Suprapubic skin (tissue), 4 donors: ENCODE data around the gene PSMA7. TPM values are rescaled to one million over a fixed set of nuclear protein-coding genes. Genes with fewer than 3 reads are reported as not detected.

ENCODE experiments used
- DNase-seq, 2 donors: peaks; one replicate each; pipeline ENCODE4 v3.0.0-alpha.2; 2019; ENCODE audit warnings: low spot score in 2 of 2
- H3K27ac ChIP-seq: fragments of 200-600 bp; sonication (generic); one replicate; pipeline ENCODE4 v1.5.1; 2019
- H3K27me3 ChIP-seq: fragments of 200-600 bp; sonication (generic); one replicate; pipeline ENCODE4 v1.5.1; 2019
- H3K36me3 ChIP-seq: fragments of 200-600 bp; sonication (generic); one replicate; pipeline ENCODE4 v1.5.1; 2019
- H3K4me1 ChIP-seq: fragments of 200-600 bp; sonication (generic); one replicate; pipeline ENCODE4 v1.5.1; 2019
- H3K4me3 ChIP-seq: fragments of 200-600 bp; sonication (generic); one replicate; pipeline ENCODE4 v1.5.1; 2019; ENCODE audit warnings: mild to moderate bottlenecking
- H3K9me3 ChIP-seq: fragments of 200-600 bp; sonication (generic); one replicate; pipeline ENCODE4 v1.5.1; 2019
- EP300 ChIP-seq: sonication (generic); formaldehyde crosslinking; IDR thresholded peaks from one replicate; pipeline ENCODE4 v1.6.1; 2017; ENCODE audit warnings: antibody characterized with exemption
- POLR2A ChIP-seq, 2 donors: fragments of 450-650 bp; IDR thresholded peaks; one replicate each; pipeline ENCODE4 v1.6.1; 2017; ENCODE audit warnings: antibody characterized with exemption in 2 of 2, mild to moderate bottlenecking in 2 of 2, moderate library complexity in 2 of 2
- POLR2AphosphoS5 ChIP-seq, 3 donors: sonication (generic); formaldehyde crosslinking; IDR thresholded peaks; one replicate each; pipeline ENCODE4 v1.6.1; 2017; ENCODE audit warnings: antibody characterized with exemption in 3 of 3
- WGBS: methylation state at CpG from one replicate; pipeline ENCODE4 v1.1.5; 2018; 5-methylcytosine and 5-hydroxymethylcytosine counted together
- total RNA-seq, 4 donors: library from RNA; depleted of rRNA; stranded (reverse); fragments of >200 nt; gene quantifications; one replicate each; pipeline ENCODE4 v1.1.0, GENCODE V29; 2016
- TF ChIP-seq, protein P1 (sequence below), 2 donors: fragments of 200-600 bp in 1 of 2; fragments of 450-650 bp in 1 of 2; sonication (generic) in 1 of 2; IDR thresholded peaks; one replicate each; pipeline ENCODE4 v1.5.1; 2016 to 2019; ENCODE audit warnings: antibody characterized with exemption in 2 of 2, mild to moderate bottlenecking in 1 of 2, moderate library complexity in 1 of 2

The PSMA7 gene
- total RNA-seq, 4 donors from 2014 or later, result 163 to 226 (median 208) TPM

DNA sequence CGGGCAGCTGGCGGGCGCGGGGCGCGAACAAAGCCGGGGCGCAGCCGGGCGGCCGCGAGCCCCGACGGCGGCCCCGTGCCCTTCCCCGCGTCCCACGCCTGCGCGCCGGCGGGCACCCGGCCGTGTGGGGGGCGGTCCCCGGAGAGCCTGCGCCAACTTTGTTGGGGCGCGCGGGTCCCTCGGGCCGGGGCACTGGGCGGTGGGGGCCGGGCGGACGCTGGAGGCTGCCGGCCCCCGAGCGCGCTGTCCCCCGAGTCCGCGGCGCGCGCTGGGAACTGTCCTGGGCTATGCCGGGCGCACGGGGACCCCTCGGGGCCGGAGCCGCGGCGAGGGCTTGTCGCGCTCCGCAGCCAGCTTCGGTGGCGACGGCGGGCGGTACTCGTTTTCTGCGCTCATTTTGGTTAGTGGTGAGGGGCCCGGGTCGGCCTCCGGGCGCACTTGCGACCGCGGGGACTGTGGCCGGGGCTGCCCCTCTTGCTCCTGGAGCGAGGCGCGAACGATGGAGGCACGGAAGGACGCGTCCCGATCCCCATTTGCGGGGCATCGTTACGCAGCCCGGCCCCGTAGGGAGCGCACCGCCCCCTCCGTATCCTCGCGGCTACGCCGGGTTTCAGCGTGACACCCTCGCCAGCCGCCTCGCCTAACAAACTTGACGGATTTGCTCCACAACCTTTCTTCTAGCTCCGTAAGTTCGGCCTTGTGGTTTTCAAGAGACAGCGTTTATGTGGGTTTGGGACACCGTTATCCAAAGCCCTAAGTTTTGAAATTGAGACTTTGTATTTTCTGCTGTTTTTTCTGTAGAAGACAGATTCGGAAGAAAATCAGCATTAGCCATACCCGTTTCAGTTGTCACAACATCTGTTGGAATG, 997 bp upstream of the PSMA7 start:
- peak overlapping the region; percentile 99 for H3K27ac ChIP-seq
- H3K4me1 ChIP-seq, result peaks cover 54% of the 10 kb centered on the region
- H3K9me3 ChIP-seq, result no peaks in the 10 kb centered on the region
- TF ChIP-seq, protein P1, sequence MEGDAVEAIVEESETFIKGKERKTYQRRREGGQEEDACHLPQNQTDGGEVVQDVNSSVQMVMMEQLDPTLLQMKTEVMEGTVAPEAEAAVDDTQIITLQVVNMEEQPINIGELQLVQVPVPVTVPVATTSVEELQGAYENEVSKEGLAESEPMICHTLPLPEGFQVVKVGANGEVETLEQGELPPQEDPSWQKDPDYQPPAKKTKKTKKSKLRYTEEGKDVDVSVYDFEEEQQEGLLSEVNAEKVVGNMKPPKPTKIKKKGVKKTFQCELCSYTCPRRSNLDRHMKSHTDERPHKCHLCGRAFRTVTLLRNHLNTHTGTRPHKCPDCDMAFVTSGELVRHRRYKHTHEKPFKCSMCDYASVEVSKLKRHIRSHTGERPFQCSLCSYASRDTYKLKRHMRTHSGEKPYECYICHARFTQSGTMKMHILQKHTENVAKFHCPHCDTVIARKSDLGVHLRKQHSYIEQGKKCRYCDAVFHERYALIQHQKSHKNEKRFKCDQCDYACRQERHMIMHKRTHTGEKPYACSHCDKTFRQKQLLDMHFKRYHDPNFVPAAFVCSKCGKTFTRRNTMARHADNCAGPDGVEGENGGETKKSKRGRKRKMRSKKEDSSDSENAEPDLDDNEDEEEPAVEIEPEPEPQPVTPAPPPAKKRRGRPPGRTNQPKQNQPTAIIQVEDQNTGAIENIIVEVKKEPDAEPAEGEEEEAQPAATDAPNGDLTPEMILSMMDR (IDR thresholded peaks at IDR 0.05), result no peak
- TF ChIP-seq EP300 (no peak), POLR2A (IDR thresholded peaks at IDR 0.05) (no peak), POLR2AphosphoS5 (IDR thresholded peaks at IDR 0.05) (peak in 1 of 3 donors; percentile 40)
- peak overlapping the region; percentile 96 for H3K4me3 ChIP-seq
- WGBS, result 2% methylated on average over 7 of the region's 104 CpGs
- H3K36me3 ChIP-seq, result peaks cover 9% of the 10 kb centered on the region
- DNase-seq, result no peak
- no peaks in the 10 kb centered on the region for H3K27me3 ChIP-seq

DNA sequence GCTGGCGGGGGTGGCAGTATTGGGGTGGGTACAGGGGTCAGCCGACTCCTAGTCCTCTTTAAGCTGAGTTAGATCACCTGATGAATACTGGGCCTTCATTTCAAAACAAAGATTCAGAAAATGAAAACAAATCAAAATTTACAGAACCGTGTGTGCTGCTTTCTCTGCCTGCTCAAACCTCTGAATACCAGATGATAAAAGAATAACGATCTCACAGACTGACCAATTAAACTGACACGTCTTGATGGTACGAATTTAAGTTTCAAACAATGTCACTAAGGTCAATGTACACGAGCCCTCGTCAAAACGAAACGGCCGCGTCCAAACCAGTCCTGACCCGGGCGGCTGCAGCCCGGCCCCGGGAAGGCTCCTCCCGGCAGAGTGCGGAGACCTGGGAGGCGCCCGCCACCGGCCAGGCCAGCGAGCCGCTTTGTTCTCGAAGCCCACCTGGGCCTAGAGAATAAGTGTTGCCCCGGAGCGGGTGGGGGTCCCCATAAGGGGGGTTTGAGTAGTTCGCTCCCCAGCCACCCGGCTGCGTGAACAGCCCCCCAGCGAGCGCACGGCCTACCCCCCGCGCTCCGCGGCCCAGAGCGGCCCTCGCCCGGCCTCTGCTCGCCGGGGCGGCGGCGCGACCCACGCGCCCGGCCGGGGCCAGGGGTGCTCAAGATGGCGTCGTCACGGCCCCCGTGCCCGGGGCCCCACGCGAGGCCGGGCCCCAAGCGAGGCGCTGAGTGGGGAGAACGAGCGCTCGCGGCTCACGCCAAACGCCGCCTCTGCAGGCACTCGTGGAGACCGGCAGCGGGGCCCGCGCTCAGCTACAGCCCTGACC, 728 bp downstream of the PSMA7 start:
- no peak for DNase-seq
- H3K4me3 ChIP-seq, result peak overlapping the region; percentile 96
- no peaks in the 10 kb centered on the region for H3K9me3 ChIP-seq
- under 1% methylated on average over 47 of the region's 71 CpGs for WGBS
- H3K36me3 ChIP-seq, result peaks cover 26% of the 10 kb centered on the region
- TF ChIP-seq POLR2A (IDR thresholded peaks at IDR 0.05), result no peak
- no peak for TF ChIP-seq POLR2AphosphoS5 (IDR thresholded peaks at IDR 0.05)
- TF ChIP-seq EP300, result no peak
- TF ChIP-seq, protein P1 (IDR thresholded peaks at IDR 0.05), result no peak
- H3K27ac ChIP-seq, result peak overlapping the region; percentile 99
- peaks cover 41% of the 10 kb centered on the region for H3K4me1 ChIP-seq
- no peaks in the 10 kb centered on the region for H3K27me3 ChIP-seq

DNA sequence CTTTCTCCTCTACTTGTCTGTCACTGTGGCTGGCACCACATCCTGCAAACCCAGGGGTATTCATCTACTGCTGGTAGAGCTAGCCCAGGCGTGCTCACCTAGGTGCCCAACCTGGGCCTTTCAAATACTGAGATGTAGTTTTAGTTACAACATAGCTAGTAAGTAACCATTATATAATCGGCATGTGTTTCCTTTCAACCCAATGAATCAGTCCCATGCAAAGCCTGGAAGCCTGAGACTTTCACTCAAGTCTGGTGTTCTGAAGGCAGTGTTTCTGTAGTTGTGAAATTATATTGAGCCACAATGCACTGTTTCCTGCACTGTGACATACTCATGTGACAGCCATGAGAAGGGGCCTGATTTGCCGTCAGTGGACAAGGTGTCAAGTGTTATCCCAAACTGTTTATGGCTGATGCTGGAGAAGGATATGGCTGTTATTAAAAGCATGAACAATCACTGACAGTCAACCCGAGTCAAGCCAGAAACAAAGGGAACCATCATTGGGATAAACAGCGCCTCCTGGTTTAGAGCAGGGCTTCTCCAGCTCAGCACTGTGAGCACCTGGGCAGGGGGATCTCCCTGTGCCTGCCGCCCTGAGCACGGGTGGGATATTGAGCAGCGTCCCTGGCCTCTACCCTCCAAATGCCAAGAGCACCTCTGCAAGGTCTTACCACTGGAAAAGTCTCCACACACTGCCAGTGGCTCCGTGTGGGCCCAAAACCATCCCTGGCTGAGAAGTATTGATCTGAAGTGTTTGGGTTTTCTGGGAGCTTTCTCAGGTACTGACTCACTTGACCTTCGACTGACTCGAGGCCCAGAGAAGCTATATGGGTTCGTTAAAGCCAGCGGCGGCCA, 1.6 kb downstream of the PSMA7 start:
- peak overlapping the region; percentile 96 for H3K4me3 ChIP-seq
- peaks cover 31% of the 10 kb centered on the region for H3K36me3 ChIP-seq
- peak overlapping the region; percentile 99 for H3K27ac ChIP-seq
- WGBS, result 25% methylated on average over 14 of the region's 14 CpGs
- TF ChIP-seq EP300, result no peak
- TF ChIP-seq, protein P1 (IDR thresholded peaks at IDR 0.05), result no peak
- no peak for TF ChIP-seq POLR2AphosphoS5 (IDR thresholded peaks at IDR 0.05)
- TF ChIP-seq POLR2A (IDR thresholded peaks at IDR 0.05), result no peak
- DNase-seq, result no peak
- no peaks in the 10 kb centered on the region for H3K9me3 ChIP-seq
- peaks cover 34% of the 10 kb centered on the region for H3K4me1 ChIP-seq
- no peaks in the 10 kb centered on the region for H3K27me3 ChIP-seq

DNA sequence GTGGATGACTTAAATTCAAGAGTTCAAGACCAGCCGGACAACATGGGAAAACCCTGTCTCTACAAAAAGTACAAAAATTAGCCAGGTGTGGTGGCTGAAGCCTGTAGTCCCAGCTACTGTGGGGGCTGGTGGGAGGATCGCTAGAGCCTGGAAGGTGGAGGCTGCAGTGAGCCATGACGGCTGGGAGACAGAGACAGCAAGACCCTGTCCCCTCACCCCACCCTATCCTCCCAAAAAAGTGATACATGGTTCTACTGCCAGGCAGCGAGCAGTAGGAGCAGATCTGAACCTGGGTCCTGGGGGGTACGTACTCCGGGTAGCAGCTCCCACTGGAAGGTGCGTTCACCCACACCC, 2.2 kb downstream of the PSMA7 start:
- H3K9me3 ChIP-seq, result no peaks in the 10 kb centered on the region
- 86% methylated on average over 3 of the region's 7 CpGs for whole genome bisulfite sequencing
- H3K27me3 ChIP-seq, result no peaks in the 10 kb centered on the region
- peaks cover 38% of the 10 kb centered on the region for H3K36me3 ChIP-seq
- no peak for DNase-seq
- peaks cover 34% of the 10 kb centered on the region for H3K4me1 ChIP-seq
- H3K27ac ChIP-seq, result peak overlapping the region; percentile 7
- peak overlapping the region; percentile 96 for H3K4me3 ChIP-seq
- no peak for TF ChIP-seq EP300
- no peak for TF ChIP-seq POLR2A (IDR thresholded peaks at IDR 0.05)
- TF ChIP-seq, protein P1 (IDR thresholded peaks at IDR 0.05), result no peak
- TF ChIP-seq POLR2AphosphoS5 (IDR thresholded peaks at IDR 0.05), result no peak
